OCI-LY3 (cell line): ENCODE results near the gene OR2T33.
"Not testable (repeated sequence)": the region's sequence is repeated elsewhere in the genome, so short reads cannot be mapped to it uniquely, and the experiment has no call there.

Source experiments
- CTCF ChIP-seq: fragments of 200-600, 300-600 bp; sonication (generic); IDR thresholded peaks from 2 replicates; pipeline ENCODE4 v1.5.1; 2014; ENCODE audit warnings: antibody characterized with exemption, low read length, low read depth
- EZH2phosphoT487 ChIP-seq: fragments of 200-600 bp; shearing (Covaris generic); IDR thresholded peaks from 2 replicates; pipeline ENCODE4 v1.6.1; 2018; ENCODE audit warnings: antibody characterized with exemption, mixed run types, low read depth

GRCh38 chr1:248259309-248259708 is 18.5 kb downstream of the OR2T33 start:
- not testable (repeated sequence) for TF ChIP-seq CTCF, EZH2phosphoT487
